Activated CD4-positive, CD25-positive, alpha-beta regulatory T cell (primary cell): ENCODE data around the gene TRIM46.
"Not testable (repeated sequence)": the region's sequence is repeated elsewhere in the genome, so short reads cannot be mapped to it uniquely, and the experiment has no call there.

ENCODE experiments used
- DNase-seq, 4 experiments: peaks; one replicate each; lab custom pipeline; 2025; lab: John Stamatoyannopoulos, UW

TRIM46 gene

GRCh38 chr1:155186067-155186793, 12.6 kb downstream of the TRIM46 start:
- no peak for DNase-seq

- DNase-seq = no peak
These were observed 13.3 kb downstream of the TRIM46 start for GRCh38 chr1:155186794-155187455.

GRCh38 chr1:155187456-155187891, 13.8 kb downstream of the TRIM46 start:
- DNase-seq = no peak

- no peak for DNase-seq
These were observed 14.6 kb downstream of the TRIM46 start for GRCh38 chr1:155188268-155188667.

GRCh38 chr1:155189926-155190325, 16.3 kb downstream of the TRIM46 start:
- DNase-seq = not testable (repeated sequence)

GRCh38 chr1:155191904-155192303, 18.3 kb downstream of the TRIM46 start:
- no peak for DNase-seq

GRCh38 chr1:155192346-155193274, 19.0 kb downstream of the TRIM46 start:
- DNase-seq = peak in 2 of 4 experiments; percentile 19 to 30

- peak; percentile 43 to 64 (median 53) for DNase-seq
These were observed 19.8 kb downstream of the TRIM46 start for GRCh38 chr1:155193275-155193990.

- DNase-seq = not testable (repeated sequence)
These were observed 20.3 kb downstream of the TRIM46 start for GRCh38 chr1:155193991-155194240.

GRCh38 chr1:155195201-155196102, 21.8 kb downstream of the TRIM46 start:
- no peak for DNase-seq

GRCh38 chr1:155196103-155196892, 22.6 kb downstream of the TRIM46 start:
- no peak for DNase-seq

- DNase-seq = no peak
These were observed 23.4 kb downstream of the TRIM46 start for GRCh38 chr1:155196893-155197638.

GRCh38 chr1:155197901-155198546, 24.4 kb downstream of the TRIM46 start:
- no peak for DNase-seq

GRCh38 chr1:155198547-155198906, 24.9 kb downstream of the TRIM46 start:
- no peak for DNase-seq

- DNase-seq = no peak
These were observed 26.1 kb downstream of the TRIM46 start for GRCh38 chr1:155199792-155200191.

GRCh38 chr1:155200920-155201319, 27.3 kb downstream of the TRIM46 start:
- DNase-seq = no peak

- DNase-seq = no peak
These were observed 28.5 kb downstream of the TRIM46 start for GRCh38 chr1:155202198-155202597.

GRCh38 chr1:155202731-155203515, 29.3 kb downstream of the TRIM46 start:
- no peak for DNase-seq
